GM23248 (cell line): Measurements from ENCODE around the gene RAB33A. TPM values are rescaled to one million over a fixed set of nuclear protein-coding genes. Genes with fewer than 3 reads are reported as not detected.

Source experiments
- DNase-seq: peaks from one replicate; pipeline ENCODE4 v3.0.0-alpha.2; 2015
- H2AFZ ChIP-seq: fragments of 200-600 bp; sonication (generic); 2 replicates; pipeline ENCODE4 v1.6.1; 2016; ENCODE audit warnings: antibody characterized with exemption
- H3F3A ChIP-seq: fragments of 200-600 bp; sonication (generic); 2 replicates; pipeline ENCODE4 v1.6.1; 2016; ENCODE audit warnings: mild to moderate bottlenecking, antibody characterized with exemption, mixed run types; ENCODE audit not compliant: insufficient read depth
- H3K27ac ChIP-seq: fragments of 200-600 bp; sonication (generic); 2 replicates; pipeline ENCODE4 v1.5.1; 2016; ENCODE audit warnings: mild to moderate bottlenecking
- H3K27me3 ChIP-seq: fragments of 200-600 bp; sonication (generic); replicated peaks from 2 replicates; pipeline ENCODE4 v1.6.1; 2016; ENCODE audit warnings: mild to moderate bottlenecking; ENCODE audit not compliant: insufficient read depth
- H3K36me3 ChIP-seq: fragments of 200-600 bp; sonication (generic); 2 replicates; pipeline ENCODE4 v1.6.1; 2016; ENCODE audit warnings: low read depth, mild to moderate bottlenecking
- H3K4me1 ChIP-seq: fragments of 200-600 bp; sonication (generic); 2 replicates; pipeline ENCODE4 v1.6.1; 2016; ENCODE audit warnings: mild to moderate bottlenecking; ENCODE audit not compliant: insufficient read depth
- H3K4me2 ChIP-seq: fragments of 200-600 bp; sonication (generic); one replicate; pipeline ENCODE4 v1.6.1; 2016; ENCODE audit warnings: mild to moderate bottlenecking; ENCODE audit not compliant: unreplicated experiment
- H3K4me3 ChIP-seq: fragments of 200-600 bp; sonication (generic); 2 replicates; pipeline ENCODE4 v1.5.1; 2016; ENCODE audit warnings: mild to moderate bottlenecking
- H3K79me2 ChIP-seq: fragments of 200-600 bp; sonication (generic); 2 replicates; pipeline ENCODE4 v1.6.1; 2016; ENCODE audit warnings: mild to moderate bottlenecking; ENCODE audit not compliant: insufficient read depth
- H3K9ac ChIP-seq: fragments of 200-600 bp; sonication (generic); 2 replicates; pipeline ENCODE4 v1.6.1; 2016; ENCODE audit warnings: mild to moderate bottlenecking
- H3K9me2 ChIP-seq: fragments of 200-600 bp; sonication (generic); 2 replicates; pipeline ENCODE4 v1.6.1; 2016; ENCODE audit warnings: mixed run types, mild to moderate bottlenecking, moderate library complexity; ENCODE audit not compliant: insufficient read depth
- H3K9me3 ChIP-seq: fragments of 200-600 bp; sonication (generic); one replicate; pipeline ENCODE4 v1.6.1; 2017; ENCODE audit warnings: low read depth
- H4K20me1 ChIP-seq: fragments of 200-600 bp; sonication (generic); 2 replicates; pipeline ENCODE4 v1.6.0; 2016; ENCODE audit not compliant: insufficient read depth
- EZH2 ChIP-seq: fragments of 200-600 bp; sonication (generic); IDR thresholded peaks from 2 replicates; pipeline ENCODE4 v1.6.1; 2018; ENCODE audit warnings: antibody characterized with exemption, mild to moderate bottlenecking; ENCODE audit not compliant: insufficient read depth, poor library complexity, severe bottlenecking
- EZH2phosphoT487 ChIP-seq: fragments of 200-600 bp; sonication (generic); IDR thresholded peaks from 2 replicates; pipeline ENCODE4 v1.6.1; 2018; ENCODE audit warnings: antibody characterized with exemption, moderate library complexity, mild to moderate bottlenecking, low read depth; ENCODE audit not compliant: insufficient read depth
- WGBS, 2 experiments: methylation state at CpG; one replicate each; pipeline ENCODE4 v1.1.6; 2015 to 2017; ENCODE audit warnings: low lambda C conversion rate in 2 of 2, low coverage in 1 of 2; ENCODE audit errors: missing lambda C conversion rate in 2 of 2; 5-methylcytosine and 5-hydroxymethylcytosine counted together
- in situ Hi-C: fragments of 300-500 bp; cut with MboI; formaldehyde crosslinking; loops from 2 replicates; pipeline ENCODE4 v1.15.0; 2020
- polyA plus RNA-seq: library from polyadenylated mRNA; unstranded; fragments of >200 nt; fragmentation: Nextera tagmentation; extraction: Ambion mirVana; gene quantifications from 2 replicates; pipeline ENCODE4 v1.2.1, GENCODE V29; 2016
- total RNA-seq: library from RNA; depleted of rRNA; stranded (reverse); fragments of >200 nt; shearing (Covaris generic); gene quantifications from 2 replicates; pipeline ENCODE4 v1.2.3, GENCODE V29; 2014

Gene RAB33A
- total and polyA plus RNA-seq, 2 experiments from 2014 or later: 2.3 to 5.8 TPM

- no peak for TF ChIP-seq EZH2phosphoT487
- no peak for TF ChIP-seq EZH2
- in situ Hi-C loops: no loop called here
- Histone ChIP-seq H3K4me3 (no peak overlapping the region), H3K27ac (no peak overlapping the region), H3K9ac (no peak overlapping the region), H3K36me3 (no peaks in the 10 kb centered on the region), H3K4me2 (no peak overlapping the region), H3K9me3 (no peaks in the 10 kb centered on the region), H3K27me3 (no peaks in the 10 kb centered on the region), H3K9me2 (no peaks in the 10 kb centered on the region), H3K4me1 (peaks cover 6% of the 10 kb centered on the region), H2AFZ (no peak overlapping the region), H3F3A (0 out of 2 replicates have a peak, but pooled peaks cover 4% of the 10 kb centered on the region), H4K20me1 (no peaks in the 10 kb centered on the region), H3K79me2 (peaks cover 61% of the 10 kb centered on the region)
- no peak for DNase-seq
- 31 to 33% methylated on average over 6 of the region's 6 CpGs for WGBS, 2 experiments
Observed at GRCh38 chrX:130162094-130162735, 9.5 kb upstream of the RAB33A start.

DNA sequence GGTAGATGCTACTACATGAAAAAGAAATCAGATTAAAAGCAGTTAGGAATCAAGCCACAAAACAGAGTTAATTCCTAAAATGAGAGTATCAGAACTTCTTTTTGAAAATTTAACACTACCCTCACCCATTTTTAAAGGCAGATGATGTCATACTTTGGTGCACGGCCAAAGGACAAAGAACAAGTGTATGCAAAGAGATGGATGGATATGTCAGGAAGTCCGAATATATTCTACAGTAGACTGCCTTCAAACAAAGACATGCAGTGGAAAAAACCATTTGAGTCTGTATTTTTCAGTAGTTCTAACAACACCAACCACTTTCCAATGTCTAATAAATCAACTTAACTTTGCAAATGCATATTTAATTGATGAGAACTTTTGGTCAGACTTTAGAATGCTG, 8.4 kb upstream of the RAB33A start:
- no peak for TF ChIP-seq EZH2phosphoT487
- TF ChIP-seq EZH2: no peak
- H4K20me1 ChIP-seq: no peaks in the 10 kb centered on the region
- H3K9me2 ChIP-seq: no peaks in the 10 kb centered on the region
- WGBS, 2 experiments: 48 to 59% methylated on average over 2 of the region's 2 CpGs
- H3K9ac ChIP-seq: no peak overlapping the region
- peaks cover 6% of the 10 kb centered on the region for H3K4me1 ChIP-seq
- H3K79me2 ChIP-seq: peaks cover 61% of the 10 kb centered on the region
- no peak overlapping the region for H3K4me2 ChIP-seq
- H3K36me3 ChIP-seq: no peaks in the 10 kb centered on the region
- H3K9me3 ChIP-seq: no peaks in the 10 kb centered on the region
- in situ Hi-C loops: no loop called here
- no peak overlapping the region for H2AFZ ChIP-seq
- H3K4me3 ChIP-seq: no peak overlapping the region
- H3K27ac ChIP-seq: no peak overlapping the region
- no peaks in the 10 kb centered on the region for H3K27me3 ChIP-seq
- H3F3A ChIP-seq: 0 out of 2 replicates have a peak, but pooled peaks cover 4% of the 10 kb centered on the region
- no peak for DNase-seq

GRCh38 chrX:130165181-130165702, 6.5 kb upstream of the RAB33A start:
- no peaks in the 10 kb centered on the region for H3K9me2 ChIP-seq
- H3K4me2 ChIP-seq: peak overlapping the region; percentile 83
- 0 out of 2 replicates have a peak, but pooled peaks cover 4% of the 10 kb centered on the region for H3F3A ChIP-seq
- no peaks in the 10 kb centered on the region for H3K9me3 ChIP-seq
- 0 to 3% methylated on average over 11 of the region's 32 CpGs for WGBS, 2 experiments
- DNase-seq: peak; percentile 69
- H3K9ac ChIP-seq: peak overlapping the region; percentile 93
- H3K27me3 ChIP-seq: no peaks in the 10 kb centered on the region
- TF ChIP-seq EZH2 (no peak), EZH2phosphoT487 (no peak)
- peak overlapping the region; percentile 98 for H3K4me3 ChIP-seq
- peak overlapping the region; percentile 90 for H2AFZ ChIP-seq
- peaks cover 6% of the 10 kb centered on the region for H3K4me1 ChIP-seq
- peaks cover 45% of the 10 kb centered on the region for H3K79me2 ChIP-seq
- H4K20me1 ChIP-seq: no peaks in the 10 kb centered on the region
- in situ Hi-C loops: no loop called here
- peak overlapping the region; percentile 93 for H3K27ac ChIP-seq
- H3K36me3 ChIP-seq: no peaks in the 10 kb centered on the region

DNA sequence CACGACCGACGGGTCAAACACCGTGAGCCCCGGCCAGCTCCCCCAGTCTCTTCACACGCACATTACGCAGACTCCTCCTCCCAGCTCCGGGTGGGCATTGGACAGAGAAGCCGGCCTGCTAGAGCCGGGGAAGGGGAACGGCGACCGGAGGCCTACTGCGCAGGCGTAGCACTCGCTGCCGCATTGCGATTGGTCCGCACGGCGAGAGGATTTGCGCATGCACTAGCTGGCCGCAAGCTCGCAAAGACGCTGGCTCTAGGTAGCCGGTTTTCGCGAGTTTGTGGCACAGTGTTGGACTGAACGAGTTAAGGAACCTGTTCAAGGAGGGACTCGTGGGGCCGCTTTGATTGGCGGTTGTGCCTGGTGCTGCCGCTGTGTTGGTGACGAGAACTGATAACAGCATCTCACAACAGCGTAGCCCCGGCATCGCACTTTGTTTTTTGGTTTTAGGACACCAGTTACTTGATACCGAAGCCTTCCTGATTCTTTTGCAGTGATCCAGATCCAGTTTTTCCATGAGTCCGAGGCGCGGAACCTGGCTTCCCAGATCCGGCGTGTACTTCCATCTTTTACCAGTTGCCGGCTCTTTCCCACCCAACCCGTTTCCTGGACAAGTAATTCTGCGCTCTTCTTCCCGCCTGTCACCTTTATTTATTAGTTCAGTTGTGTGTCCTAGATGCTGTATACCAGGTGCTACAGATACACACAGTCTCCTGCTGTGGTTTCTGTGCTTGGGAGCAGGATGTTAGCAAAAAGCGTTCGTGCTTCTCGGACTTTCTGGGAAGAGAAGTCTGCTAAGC, 5.9 kb upstream of the RAB33A start, which contains the start of gene AIFM1:
Gene AIFM1 (minus strand): TSS at position 139 of the 800 bp plus-strand sequence. CDS start 185 bp downstream, outside the sequence.
- peak; percentile 94 for DNase-seq
- H3K27ac ChIP-seq: peak within 1 kb of the TSS; percentile 93
- no peaks in the 10 kb centered on the region for H3K9me2 ChIP-seq
- peak within 1 kb of the TSS; percentile 83 for H3K4me2 ChIP-seq
- WGBS, 2 experiments: 1% methylated on average over 22 to 46 of the region's 50 CpGs
- H3K4me3 ChIP-seq: peak within 1 kb of the TSS; percentile 98
- peak within 1 kb of the TSS; percentile 90 for H2AFZ ChIP-seq
- H3K9ac ChIP-seq: peak within 1 kb of the TSS; percentile 93
- peaks cover 6% of the 10 kb centered on the region for H3K4me1 ChIP-seq
- no peak for TF ChIP-seq EZH2
- TF ChIP-seq EZH2phosphoT487: no peak
- no peaks in the 10 kb centered on the region for H3K36me3 ChIP-seq
- no peaks in the 10 kb centered on the region for H3K27me3 ChIP-seq
- 0 out of 2 replicates have a peak, but pooled peaks cover 4% of the 10 kb centered on the region for H3F3A ChIP-seq
- in situ Hi-C loops: no loop called here
- peaks cover 41% of the 10 kb centered on the region for H3K79me2 ChIP-seq
- no peaks in the 10 kb centered on the region for H3K9me3 ChIP-seq
- H4K20me1 ChIP-seq: no peaks in the 10 kb centered on the region
